Neural cell (in vitro differentiated cells): Measurements from ENCODE around the gene SYTL4. TPM values are rescaled to one million over a fixed set of nuclear protein-coding genes. Genes with fewer than 3 reads are reported as not detected.
"Not testable (repeated sequence)": the region's sequence is repeated elsewhere in the genome, so short reads cannot be mapped to it uniquely, and the experiment has no call there.

Experiments
- H2AFZ ChIP-seq: fragments of 200-600, 300-800 bp; sonication (generic), shearing (Covaris generic); 2 replicates; pipeline ENCODE4 v1.6.0; 2014; ENCODE audit warnings: low read depth, mild to moderate bottlenecking, antibody characterized with exemption, low read length, moderate library complexity
- H3F3A ChIP-seq: fragments of 200-600 bp; shearing (Covaris generic); 2 replicates; pipeline ENCODE4 v1.6.1; 2016; ENCODE audit warnings: mild to moderate bottlenecking, moderate library complexity, mixed read lengths, antibody characterized with exemption, low read length; ENCODE audit not compliant: insufficient read depth, poor library complexity, severe bottlenecking
- H3K27ac ChIP-seq: fragments of 200-600, 300-800 bp; sonication (generic), shearing (Covaris generic); 2 replicates; pipeline ENCODE4 v1.5.1; 2014; ENCODE audit warnings: mild to moderate bottlenecking, low read length, moderate library complexity
- H3K27me3 ChIP-seq: fragments of 300-800, 200-600 bp; sonication (generic), shearing (Covaris generic); 2 replicates; pipeline ENCODE4 v1.6.0; 2014; ENCODE audit warnings: mild to moderate bottlenecking, low read depth, low read length, moderate library complexity; ENCODE audit not compliant: insufficient read depth
- H3K36me3 ChIP-seq: fragments of 300-800, 200-600 bp; sonication (generic), shearing (Covaris generic); 2 replicates; pipeline ENCODE4 v1.5.1; 2014; ENCODE audit warnings: mild to moderate bottlenecking, antibody characterized with exemption, low read length, moderate library complexity; ENCODE audit not compliant: insufficient read depth
- H3K4me2 ChIP-seq: fragments of 300-800, 200-600 bp; sonication (generic), shearing (Covaris generic); 2 replicates; pipeline ENCODE4 v1.6.0; 2014; ENCODE audit warnings: mild to moderate bottlenecking, low read length
- H3K4me3 ChIP-seq: fragments of 300-800, 200-600 bp; sonication (generic), shearing (Covaris generic); 2 replicates; pipeline ENCODE4 v1.5.1; 2014; ENCODE audit warnings: mild to moderate bottlenecking, low read length, moderate library complexity
- H3K79me2 ChIP-seq: fragments of 200-600 bp; shearing (Covaris generic); replicated peaks from 2 replicates; pipeline ENCODE4 v1.6.0; 2014; ENCODE audit warnings: mild to moderate bottlenecking, low read length, moderate library complexity; ENCODE audit not compliant: insufficient read depth
- H3K9ac ChIP-seq: fragments of 300-800, 200-600 bp; sonication (generic), shearing (Covaris generic); 2 replicates; pipeline ENCODE4 v1.6.1; 2016; ENCODE audit warnings: mild to moderate bottlenecking, low read length, mixed read lengths
- H3K9me2 ChIP-seq: fragments of 200-600 bp; shearing (Covaris generic); 2 replicates; pipeline ENCODE4 v1.6.1; 2016; ENCODE audit warnings: mild to moderate bottlenecking, low read length, mixed read lengths; ENCODE audit not compliant: insufficient read depth
- H3K9me3 ChIP-seq: fragments of 200-600, 300-800 bp; sonication (generic), shearing (Covaris generic); 2 replicates; pipeline ENCODE4 v1.6.1; 2016; ENCODE audit warnings: mild to moderate bottlenecking, mixed run types, low read length, moderate library complexity, mixed read lengths
- H4K20me1 ChIP-seq: fragments of 200-600 bp; shearing (Covaris generic); 2 replicates; pipeline ENCODE4 v1.6.1; 2016; ENCODE audit warnings: mild to moderate bottlenecking, mixed run types; ENCODE audit not compliant: insufficient read depth
- CTCF ChIP-seq: fragments of 450-650 bp; IDR thresholded peaks from 2 replicates; pipeline ENCODE4 v1.5.1; 2014; ENCODE audit warnings: antibody characterized with exemption, mild to moderate bottlenecking, moderate library complexity; ENCODE audit not compliant: poor library complexity, severe bottlenecking
- EP300 ChIP-seq: fragments of 450-650 bp; conservative IDR thresholded peaks from 2 replicates; pipeline ENCODE4 v1.6.1; 2014; ENCODE audit warnings: antibody characterized with exemption, mild to moderate bottlenecking, moderate library complexity; ENCODE audit not compliant: poor library complexity, severe bottlenecking
- EZH2 ChIP-seq: fragments of 200-600, 300-800 bp; shearing (Covaris generic), sonication (generic); IDR thresholded peaks from 2 replicates; pipeline ENCODE4 v1.6.1; 2014; ENCODE audit warnings: antibody characterized with exemption, low read length, borderline replicate concordance, mild to moderate bottlenecking; ENCODE audit not compliant: insufficient read depth, poor library complexity, severe bottlenecking
- MXI1 ChIP-seq: fragments of 450-650 bp; conservative IDR thresholded peaks from 2 replicates; pipeline ENCODE4 v1.6.1; 2014; ENCODE audit warnings: antibody characterized with exemption, mild to moderate bottlenecking; ENCODE audit not compliant: poor library complexity, severe bottlenecking
- POLR2AphosphoS5 ChIP-seq: IDR thresholded peaks from 2 replicates; pipeline ENCODE4 v1.6.1; 2012
- RAD21 ChIP-seq: fragments of 450-650 bp; conservative IDR thresholded peaks from 2 replicates; pipeline ENCODE4 v1.6.1; 2014; ENCODE audit warnings: antibody characterized with exemption, mild to moderate bottlenecking, moderate library complexity
- REST ChIP-seq: IDR thresholded peaks from 2 replicates; pipeline ENCODE4 v1.6.1; 2012; ENCODE audit warnings: borderline replicate concordance
- SMC3 ChIP-seq: fragments of 450-650 bp; conservative IDR thresholded peaks from 2 replicates; pipeline ENCODE4 v1.6.1; 2014; ENCODE audit warnings: antibody characterized with exemption, mild to moderate bottlenecking, moderate library complexity; ENCODE audit not compliant: poor library complexity
- TAF1 ChIP-seq: IDR thresholded peaks from 2 replicates; pipeline ENCODE4 v1.6.1; 2012; ENCODE audit warnings: low read depth
- polyA plus RNA-seq: library from polyadenylated mRNA; depleted of rRNA; stranded (reverse); fragments of >200 nt; gene quantifications from 2 replicates; pipeline ENCODE4 v1.2.3, GENCODE V29; 2014

SYTL4 gene
- polyA plus RNA-seq, 1 donor from 2014 or later = 0.11 TPM

- Histone ChIP-seq H3K27me3 (no peaks in the 10 kb centered on the region), H3K79me2 (no peaks in the 10 kb centered on the region), H4K20me1 (no peaks in the 10 kb centered on the region), H3K9me2 (no peaks in the 10 kb centered on the region), H3K36me3 (no peaks in the 10 kb centered on the region), H3K27ac (no peak overlapping the region), H3K9ac (no peak overlapping the region), H3K4me2 (no peak overlapping the region), H2AFZ (no peak overlapping the region), H3F3A (no peaks in the 10 kb centered on the region), H3K4me3 (no peak overlapping the region), H3K9me3 (no peaks in the 10 kb centered on the region)
- TF ChIP-seq SMC3 = no peak
- no peak for TF ChIP-seq EP300
- no peak for TF ChIP-seq POLR2AphosphoS5
- TF ChIP-seq MXI1 = no peak
- no peak for TF ChIP-seq TAF1
- TF ChIP-seq CTCF = no peak
- no peak for TF ChIP-seq EZH2
- TF ChIP-seq REST = no peak
- TF ChIP-seq RAD21 = no peak
Observed at GRCh38 chrX:100743009-100743607, 11.2 kb upstream of the SYTL4 start.

GRCh38 chrX:100724006-100724405, 7.9 kb downstream of the SYTL4 start:
- H3F3A ChIP-seq, H3K9me2 ChIP-seq, H3K4me3 ChIP-seq, H3K27ac ChIP-seq, H3K9me3 ChIP-seq, H3K27me3 ChIP-seq, H2AFZ ChIP-seq, H4K20me1 ChIP-seq, H3K79me2 ChIP-seq, H3K9ac ChIP-seq, H3K36me3 ChIP-seq, H3K4me2 ChIP-seq: not testable (repeated sequence)

GRCh38 chrX:100721328-100721727, 10.6 kb downstream of the SYTL4 start:
- Histone ChIP-seq H3K79me2 (no peaks in the 10 kb centered on the region), H3K9me3 (no peaks in the 10 kb centered on the region), H3K27me3 (no peaks in the 10 kb centered on the region), H3K4me3 (no peak overlapping the region), H3K4me2 (no peak overlapping the region), H2AFZ (no peak overlapping the region), H3F3A (no peaks in the 10 kb centered on the region), H3K9ac (no peak overlapping the region), H3K9me2 (no peaks in the 10 kb centered on the region), H3K27ac (no peak overlapping the region), H4K20me1 (no peaks in the 10 kb centered on the region), H3K36me3 (no peaks in the 10 kb centered on the region)
- TF ChIP-seq EP300 = no peak
- no peak for TF ChIP-seq REST
- no peak for TF ChIP-seq RAD21
- no peak for TF ChIP-seq TAF1
- TF ChIP-seq SMC3 = no peak
- TF ChIP-seq MXI1 = no peak
- TF ChIP-seq CTCF = no peak
- no peak for TF ChIP-seq POLR2AphosphoS5
- no peak for TF ChIP-seq EZH2
